Stimulated activated CD4-positive, alpha-beta T cell treated with anti-CD3 and anti-CD28 coated beads, Interleukin-1b, Interleukin-23, amount 100 ng/mL, for 48 hours (primary cell): ENCODE measurements around the gene CDC42BPA.
"Not testable (repeated sequence)": the region's sequence is repeated elsewhere in the genome, so short reads cannot be mapped to it uniquely, and the experiment has no call there.

ENCODE experiments used
- DNase-seq: peaks from one replicate; pipeline ENCODE4 v3.0.0-alpha.2; 2020

The CDC42BPA gene

DNA sequence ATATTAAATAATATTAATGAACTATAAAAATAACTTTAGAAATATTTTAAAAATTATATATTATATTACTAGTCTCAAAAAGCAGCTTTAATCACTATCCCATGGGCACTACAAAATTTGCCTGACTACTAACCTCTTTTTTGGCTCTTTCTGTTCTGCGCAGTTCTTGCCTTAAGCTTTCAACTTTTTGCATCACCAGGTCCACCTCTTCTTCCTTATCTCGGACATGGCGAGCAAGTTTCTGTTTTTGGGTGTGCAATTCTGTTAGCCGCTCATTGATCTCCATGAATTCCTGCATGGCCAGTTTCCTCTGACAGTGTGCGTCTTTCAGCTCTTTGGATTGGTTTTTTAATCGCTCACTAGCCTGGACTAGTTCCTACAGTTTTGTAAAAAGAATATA is 205.8 kb downstream of the CDC42BPA start:
- no peak for DNase-seq

DNA sequence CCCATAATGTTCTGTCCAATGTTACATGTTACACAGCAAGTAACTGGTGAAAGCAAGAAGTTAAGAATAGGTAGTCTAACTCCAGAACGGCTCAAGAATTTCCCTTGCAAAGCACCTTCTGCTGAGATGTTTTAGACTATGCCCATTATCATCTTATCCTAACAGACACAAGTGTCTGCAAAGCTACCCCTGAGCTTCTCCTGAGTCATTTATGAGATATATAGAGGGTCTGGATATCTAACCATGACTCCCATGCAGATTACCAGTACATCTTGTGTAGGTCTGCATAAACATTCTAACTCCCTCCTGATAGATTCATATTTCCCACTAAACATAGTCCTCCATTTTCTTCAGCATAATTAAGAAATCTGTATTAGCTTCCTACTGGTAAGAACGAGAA is 206.5 kb downstream of the CDC42BPA start:
- DNase-seq, result no peak

DNA sequence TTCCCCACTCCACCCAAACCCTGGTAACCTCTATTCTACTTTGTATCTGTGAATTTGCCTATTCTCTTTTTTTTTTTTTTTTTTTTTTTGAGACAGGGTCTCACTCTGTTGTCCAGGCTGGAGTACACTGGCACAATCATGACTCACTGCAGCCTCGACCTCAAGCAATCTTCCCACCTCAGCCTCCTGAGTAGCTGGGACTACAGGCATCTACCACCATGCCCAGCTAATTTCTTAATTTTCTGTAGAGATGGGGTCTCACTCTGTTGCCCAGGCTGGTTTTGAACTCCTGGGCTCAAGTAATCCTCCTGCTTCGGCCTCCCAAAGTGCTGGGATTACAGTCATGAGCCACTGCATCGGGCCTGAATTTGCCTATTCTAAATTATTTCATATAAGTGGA is 213.0 kb downstream of the CDC42BPA start:
- not testable (repeated sequence) for DNase-seq

DNA sequence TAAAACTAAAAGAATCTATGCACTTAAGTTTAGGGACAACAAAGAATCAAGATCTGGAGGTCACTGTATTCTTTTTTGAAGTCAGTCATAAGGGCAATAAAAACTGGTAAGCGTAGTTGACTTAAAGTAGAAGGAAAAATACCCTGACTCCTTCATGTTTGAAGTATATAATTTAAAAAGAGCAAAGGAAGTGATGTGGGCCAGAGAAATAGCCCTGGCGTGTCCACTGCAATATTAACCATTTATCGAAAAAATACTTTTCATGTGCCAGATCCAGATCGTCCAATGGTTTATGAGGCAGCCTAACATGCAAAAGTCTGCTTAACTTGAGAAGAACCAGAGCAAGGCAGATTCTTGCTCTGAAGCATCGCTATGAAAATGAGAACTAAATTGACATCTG is 216.2 kb downstream of the CDC42BPA start:
- DNase-seq, result no peak

DNA sequence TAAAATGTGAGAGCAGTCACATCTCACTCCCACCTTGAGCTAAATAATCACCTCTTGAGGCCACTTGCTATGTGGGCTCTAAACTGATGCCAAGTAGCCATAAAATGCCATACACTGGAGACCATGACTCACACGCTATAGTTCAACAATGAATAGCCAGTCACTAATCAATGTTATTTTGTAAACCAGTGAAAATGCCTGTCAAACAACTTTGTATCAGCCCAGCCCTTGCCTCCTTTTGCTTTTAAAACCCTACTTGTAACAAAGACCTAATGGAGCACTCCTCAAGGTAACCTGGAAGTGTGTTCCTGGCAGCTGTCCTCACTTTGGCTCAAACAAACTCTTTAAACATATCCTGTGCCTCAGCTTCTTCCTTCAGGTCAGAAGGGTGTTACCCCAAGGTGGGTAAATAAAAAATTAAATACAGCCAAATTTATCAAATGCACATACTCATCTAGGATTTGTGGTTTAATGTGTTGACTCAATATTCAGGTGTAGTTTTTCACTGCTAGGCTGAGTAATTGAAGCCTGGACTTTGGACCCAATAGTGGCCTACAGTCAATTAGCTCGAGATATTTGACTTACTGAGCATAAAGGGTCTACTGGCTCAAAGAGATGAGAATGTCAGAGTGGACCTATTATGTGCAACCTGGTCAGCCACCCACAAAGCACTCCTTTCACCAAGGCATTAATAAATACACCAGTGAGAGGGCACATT is 223.9 kb downstream of the CDC42BPA start:
- DNase-seq, result no peak

DNA sequence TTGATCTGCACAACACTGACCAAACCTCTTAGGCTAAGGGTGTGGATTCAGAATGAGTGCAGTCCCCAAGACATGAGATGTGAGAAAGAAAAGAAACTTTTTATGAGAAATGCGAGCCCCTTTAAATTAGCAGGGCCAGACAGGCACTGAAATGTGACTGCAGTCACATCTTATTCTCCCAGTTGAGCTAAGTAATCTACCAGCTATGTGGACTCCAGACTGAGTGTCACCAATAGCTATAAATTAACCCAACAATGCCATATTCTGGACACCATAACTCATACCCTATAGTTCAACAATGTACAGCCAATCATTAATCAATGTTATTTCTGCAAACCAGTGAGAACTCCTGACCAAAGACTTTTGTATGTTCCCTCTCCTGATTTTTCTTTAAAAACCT is 225.0 kb downstream of the CDC42BPA start:
- DNase-seq, result no peak

DNA sequence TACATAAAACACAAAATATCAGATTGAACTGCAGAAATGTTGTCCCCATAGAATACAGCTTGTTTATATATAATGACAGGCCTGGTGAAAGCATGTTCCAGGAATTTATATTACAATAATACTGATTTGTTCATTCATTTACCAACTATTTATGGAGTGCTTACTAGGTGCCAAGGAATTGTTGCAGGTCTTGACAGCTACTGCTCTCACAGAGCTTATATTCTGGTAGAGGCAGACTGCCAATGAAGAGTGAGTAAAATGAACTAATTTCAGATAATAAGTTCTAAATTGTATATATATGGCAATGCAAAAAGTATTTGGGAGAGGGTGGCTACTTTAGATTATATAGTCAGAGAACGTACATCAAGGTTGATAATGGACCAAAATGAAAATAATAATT is 226.2 kb downstream of the CDC42BPA start:
- DNase-seq, result no peak

DNA sequence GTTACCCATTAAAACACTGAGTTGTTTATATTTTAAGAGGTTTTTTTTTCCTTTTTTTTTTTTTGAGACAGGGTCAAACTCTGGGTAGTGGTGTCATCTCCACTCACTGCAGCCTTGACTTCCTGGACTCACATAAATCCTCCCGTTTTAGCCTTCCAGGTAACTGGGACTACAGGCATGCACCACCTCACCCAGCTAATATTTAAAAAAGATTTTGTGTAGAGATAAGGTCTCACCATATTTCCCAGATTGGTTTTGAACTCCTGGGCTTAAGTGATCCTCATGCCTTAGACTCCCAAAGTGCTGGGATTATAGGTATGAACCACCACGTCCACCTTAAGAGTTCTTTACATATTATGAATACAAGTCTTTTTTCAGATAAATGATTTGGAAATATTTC is 231.7 kb downstream of the CDC42BPA start:
- no peak for DNase-seq

DNA sequence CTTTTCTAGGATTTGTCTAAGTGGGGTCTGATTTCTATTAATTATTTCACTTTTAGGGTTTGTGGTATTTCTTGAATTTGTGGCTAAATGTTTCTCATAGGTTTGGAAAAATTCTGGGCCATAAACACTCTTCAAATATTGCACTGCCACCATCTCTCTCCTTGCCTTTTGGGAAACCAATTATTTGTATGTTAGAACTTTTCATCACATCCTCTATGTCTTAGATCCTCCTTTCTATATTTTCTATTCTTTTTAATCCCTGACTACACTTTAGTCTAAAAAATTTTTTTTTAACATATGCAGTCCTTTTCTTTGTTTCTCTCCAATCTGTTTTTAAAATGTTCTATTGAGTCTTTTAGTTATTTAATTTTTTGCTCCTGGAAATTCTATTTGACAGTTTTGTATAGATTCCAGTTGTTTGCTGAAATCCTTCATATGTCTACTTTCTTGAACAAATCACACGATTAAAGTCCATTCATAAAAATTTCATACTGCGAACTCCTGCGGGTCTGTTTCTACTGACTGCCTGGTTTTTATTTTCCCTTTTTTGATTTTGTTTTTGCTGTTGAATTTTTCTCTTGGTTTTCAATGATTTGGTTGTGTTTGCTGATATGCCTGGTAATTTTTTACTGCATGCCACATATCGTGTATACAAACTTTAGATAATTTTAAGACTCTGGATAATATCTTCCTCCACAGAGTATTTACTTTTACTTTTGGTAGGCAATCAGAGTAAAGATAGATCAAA is 235.1 kb downstream of the CDC42BPA start:
- DNase-seq, result no peak

DNA sequence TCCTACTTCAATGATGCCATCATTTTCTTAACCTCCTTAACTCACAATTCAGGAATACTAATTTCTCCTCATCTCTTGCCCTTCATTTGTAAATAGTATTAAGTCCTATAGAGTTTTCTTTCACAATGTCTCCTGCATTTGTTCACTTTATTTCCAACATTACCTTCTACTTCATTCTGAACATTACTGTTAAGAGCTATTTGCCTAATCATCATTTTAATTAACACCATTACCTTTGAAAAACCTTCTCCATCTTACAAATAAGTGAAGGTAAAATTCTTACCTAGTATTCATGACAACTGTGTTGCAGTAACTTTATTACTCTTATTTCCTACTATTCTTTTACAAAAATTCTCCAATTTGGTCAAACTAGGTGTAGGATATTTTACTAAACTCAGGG is 240.5 kb downstream of the CDC42BPA start:
- DNase-seq, result no peak

DNA sequence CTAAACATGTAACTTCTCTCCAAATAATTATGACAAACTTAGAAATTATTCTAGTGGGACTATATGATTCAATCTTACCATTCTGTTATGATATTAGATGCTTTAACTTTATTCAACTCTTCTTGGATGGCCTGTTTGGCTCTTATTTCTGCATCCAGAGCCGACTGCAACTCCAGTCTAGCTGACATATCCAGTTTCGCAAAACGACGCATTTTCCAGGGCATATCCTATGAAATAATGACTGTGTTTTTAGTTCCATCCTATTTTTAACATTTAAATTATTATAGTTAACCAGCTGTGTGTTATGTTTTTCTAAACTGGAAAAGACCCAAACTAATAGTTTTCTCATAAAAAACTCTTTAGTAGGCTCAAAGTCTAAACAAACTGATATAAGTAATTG is 244.5 kb downstream of the CDC42BPA start:
- no peak for DNase-seq

DNA sequence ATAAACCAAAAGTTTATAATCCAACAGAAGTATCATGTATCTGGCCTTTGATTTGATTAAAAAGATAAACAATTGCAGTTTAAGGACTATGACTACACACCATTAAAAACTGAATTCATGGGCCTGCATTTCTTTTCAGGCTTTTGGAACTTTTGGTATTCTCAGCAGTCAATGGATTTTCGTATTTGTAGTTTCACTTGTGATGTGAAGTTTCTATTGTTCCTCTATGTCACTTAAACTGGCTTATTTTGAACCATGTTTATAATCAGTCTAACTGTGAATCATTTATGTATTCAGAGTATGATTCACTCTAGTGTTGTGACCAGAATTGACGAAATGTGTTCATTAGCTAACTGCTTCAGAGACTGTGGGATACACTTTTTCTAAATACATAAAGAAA is 245.3 kb downstream of the CDC42BPA start:
- DNase-seq, result no peak

DNA sequence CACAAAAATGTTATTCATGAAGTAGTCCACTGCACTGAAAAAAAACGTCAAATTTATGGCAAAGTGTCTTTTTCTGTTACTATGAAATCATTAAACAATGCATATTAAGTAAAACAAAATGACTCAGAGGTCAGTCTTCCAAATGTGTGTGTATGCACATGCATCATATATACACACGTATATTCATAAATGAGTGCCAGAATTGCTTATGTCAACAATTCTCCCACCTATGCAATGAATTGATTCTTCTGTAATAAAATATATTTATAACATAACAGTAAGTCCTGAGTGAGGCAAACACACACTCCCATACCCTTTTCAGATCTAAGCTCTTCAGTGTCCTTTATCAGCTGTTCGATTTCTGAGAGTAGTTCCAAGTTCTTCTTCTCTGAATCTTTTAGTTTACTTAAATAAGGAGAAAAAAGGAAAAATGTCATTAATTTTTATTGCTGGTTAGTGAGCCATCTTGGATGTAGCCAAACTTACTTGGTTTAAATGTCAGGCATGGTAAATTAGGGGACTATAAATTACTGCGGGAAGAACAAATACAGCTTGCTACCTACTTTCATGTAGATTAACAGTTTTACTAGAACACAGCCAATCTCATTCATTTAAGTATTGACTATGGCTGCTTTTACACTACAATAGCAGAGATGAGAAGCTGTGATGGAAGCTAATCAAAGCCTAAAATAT is 246.3 kb downstream of the CDC42BPA start:
- DNase-seq, result no peak

DNA sequence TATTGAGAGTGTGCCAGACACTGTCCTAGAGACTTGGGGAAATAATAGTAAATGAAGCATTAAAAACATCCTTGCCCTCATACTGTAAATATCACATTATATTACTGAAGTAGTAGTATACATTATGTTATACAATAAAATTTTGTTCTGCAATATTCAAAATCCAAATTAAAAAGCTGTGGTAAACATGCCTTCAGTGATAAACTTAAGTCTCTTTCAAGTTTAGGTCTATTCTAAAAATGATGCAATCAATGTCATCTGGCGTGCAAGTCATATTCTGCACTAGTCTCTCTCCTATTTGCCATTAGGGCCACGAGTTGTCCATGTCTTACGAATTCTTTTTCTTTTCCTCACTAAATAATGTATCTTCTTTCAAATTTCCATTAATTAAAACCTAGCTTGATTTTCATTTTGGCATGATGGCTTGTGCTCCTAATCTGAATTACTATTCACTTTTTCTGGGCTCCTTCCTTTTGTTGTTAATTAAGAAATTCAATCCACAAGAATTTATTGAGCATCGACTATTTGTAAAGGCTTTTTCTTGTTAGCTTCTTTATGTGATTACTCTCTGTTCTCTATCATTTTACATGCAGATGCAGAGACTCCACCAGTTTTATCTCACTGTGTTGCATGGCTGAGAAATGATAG is 247.5 kb downstream of the CDC42BPA start:
- DNase-seq, result no peak

DNA sequence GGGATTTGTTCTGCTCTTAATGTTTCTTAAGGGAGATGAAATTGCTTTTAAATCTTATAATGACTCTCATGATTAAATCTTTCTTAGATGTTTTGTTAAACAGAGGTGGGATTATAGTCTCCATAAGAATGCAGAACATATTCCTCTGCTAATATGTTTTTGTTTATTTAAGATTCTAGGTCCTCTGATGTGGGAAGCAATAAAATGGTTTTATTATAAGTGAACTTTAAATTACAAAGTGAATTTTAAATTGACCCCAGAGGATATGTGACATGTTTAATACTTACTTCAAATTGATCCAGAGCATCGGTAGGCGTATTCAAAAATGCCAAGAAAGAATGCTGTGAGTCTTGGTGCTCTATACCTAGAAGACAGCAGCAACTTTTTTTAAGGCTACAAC is 248.8 kb downstream of the CDC42BPA start:
- DNase-seq, result no peak

DNA sequence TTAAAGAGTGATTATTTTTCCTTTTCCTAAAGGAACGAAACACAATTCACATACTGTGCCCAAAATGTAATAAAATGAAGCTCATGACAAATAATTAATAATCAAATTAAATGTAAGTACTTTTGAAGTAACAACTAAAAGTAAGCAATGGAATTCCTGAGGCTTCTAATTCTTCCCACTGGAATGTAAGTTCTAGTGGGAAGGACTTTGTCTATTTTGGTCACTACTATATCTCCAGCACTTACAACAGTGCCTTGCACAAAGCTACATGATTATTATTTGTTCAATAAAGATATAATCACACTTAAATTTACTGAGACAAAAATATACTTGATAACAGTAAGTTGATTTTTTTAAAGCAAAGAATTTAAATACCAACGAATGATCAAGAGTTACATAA is 249.4 kb downstream of the CDC42BPA start:
- DNase-seq, result no peak

DNA sequence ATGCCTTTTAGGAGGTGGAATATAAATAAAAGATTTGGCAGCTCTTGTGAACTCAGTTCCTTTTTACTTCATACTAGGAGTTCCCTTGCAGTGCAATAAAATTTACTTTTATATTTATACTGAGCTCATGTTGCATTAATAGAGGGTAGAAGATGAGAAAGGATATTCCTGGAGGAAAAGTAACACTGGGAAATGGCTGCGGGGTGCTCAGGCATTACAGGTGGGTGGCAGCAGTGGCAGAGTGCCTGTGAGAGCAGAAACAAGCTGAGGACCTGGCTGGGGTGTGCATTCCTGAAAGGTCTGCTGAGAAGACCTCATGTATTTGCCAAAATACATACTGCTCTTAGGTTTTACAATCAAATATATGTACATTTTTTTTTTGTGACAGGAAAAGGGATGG is 251.3 kb downstream of the CDC42BPA start:
- no peak for DNase-seq

DNA sequence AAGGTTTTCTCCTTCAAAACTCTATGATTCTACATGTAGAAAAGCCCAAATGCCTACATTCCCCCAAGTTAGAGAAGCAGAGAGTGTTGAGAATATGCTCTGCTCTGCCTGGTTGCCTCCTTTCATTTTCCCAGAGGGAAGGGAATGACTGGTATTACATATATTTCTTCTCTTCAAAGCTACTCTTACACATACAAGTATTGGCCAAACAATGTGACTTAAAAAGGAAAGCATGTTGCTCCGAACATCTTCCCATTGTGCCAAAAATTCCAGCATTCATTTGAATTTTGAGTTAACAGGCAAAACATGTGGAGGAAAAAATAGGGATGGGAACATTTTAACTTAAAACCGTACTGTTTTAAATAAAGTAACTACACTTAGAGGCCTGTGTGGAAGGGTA is 253.0 kb downstream of the CDC42BPA start:
- no peak for DNase-seq

DNA sequence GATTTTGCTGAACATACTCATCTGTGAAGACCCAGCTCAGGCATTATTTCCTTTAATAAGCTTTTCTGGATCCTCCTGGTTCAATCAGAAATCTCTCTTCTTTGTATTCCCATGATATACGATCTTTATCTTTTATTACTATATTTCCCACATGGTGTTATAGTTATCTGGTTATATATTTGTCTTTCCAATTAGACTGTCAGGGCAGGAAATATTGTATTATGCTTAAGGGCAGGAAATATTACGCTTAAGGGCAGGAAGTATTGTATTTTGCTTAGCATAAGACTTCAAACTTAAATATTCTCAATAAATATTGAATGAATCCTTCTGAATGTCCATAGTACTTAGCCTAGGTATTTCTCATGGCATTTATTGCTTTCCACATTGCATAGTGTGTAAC is 256.0 kb downstream of the CDC42BPA start:
- DNase-seq, result no peak

DNA sequence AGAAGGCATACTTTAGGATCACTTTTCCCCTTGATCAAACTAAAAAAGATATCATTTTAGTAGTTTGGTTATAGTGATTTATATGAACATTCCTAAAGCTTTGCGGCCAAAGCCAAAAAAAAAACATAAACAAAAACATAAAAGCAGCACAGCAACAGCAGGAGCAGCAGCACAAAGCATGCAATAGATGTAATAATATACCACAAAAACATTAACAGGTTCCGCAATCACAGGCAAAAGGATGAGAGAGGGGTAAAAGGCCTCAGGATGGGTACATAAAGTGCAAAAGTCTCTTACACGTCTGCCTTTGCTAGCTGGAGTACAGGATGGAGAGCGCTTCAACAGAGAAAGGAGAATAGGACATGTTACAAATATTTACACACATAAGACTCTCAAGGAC is 259.2 kb downstream of the CDC42BPA start:
- DNase-seq, result no peak

DNA sequence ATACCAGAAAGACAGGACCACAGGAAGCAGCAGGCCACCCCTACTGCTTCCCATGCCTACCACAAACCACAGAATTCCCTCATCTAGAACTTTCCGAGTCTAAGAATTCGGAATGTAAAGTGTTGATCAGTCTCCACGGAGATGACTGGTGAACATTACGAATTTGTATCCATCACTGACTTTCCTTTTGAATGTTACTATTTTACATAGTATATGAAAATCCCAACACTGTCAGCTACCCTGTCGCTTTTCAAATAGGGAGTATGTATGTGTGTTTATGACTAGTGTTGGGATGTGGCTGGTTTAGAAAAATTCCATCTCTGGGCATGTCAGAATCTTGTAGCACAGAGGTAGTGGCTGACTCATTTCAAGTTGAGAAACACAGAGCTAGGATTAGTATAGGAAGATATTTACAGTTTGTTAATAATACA is 260.0 kb downstream of the CDC42BPA start:
- DNase-seq, result no peak

DNA sequence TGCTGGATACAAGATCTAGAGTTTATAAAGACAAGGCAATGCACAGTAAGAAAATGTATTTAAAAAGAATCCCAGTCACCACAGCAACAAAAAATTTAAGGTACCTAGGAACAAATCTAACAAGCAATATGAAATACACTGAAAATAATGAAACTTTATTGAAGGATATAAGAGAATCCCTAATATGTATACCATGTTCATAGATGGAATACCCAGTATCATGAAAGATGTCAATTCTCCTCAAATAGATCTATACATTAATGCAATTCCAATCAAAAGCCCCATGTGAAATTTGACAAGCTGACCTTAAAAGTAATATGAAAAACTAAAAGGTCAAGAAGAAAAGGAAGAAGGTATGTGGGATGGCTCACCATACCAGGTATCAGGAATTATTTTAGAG is 269.0 kb downstream of the CDC42BPA start:
- DNase-seq, result no peak

DNA sequence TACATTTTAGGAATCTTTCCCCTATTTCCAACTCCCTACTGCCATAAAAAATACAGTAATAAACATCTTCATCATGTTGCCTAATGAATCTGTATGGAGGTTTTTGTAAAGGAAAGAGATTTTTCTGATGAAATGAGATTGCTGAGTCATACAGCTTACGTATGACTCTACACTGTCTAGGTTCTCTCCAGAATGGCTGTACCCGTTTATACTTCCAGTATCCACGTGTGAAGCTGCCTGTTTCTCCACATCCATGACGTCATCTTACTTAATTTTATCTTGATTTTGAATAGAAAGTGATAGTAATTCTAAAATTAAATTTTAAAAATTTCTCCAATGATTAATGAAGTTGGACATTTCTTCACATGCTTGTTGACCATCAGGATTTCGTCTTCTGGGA is 274.5 kb downstream of the CDC42BPA start:
- no peak for DNase-seq

DNA sequence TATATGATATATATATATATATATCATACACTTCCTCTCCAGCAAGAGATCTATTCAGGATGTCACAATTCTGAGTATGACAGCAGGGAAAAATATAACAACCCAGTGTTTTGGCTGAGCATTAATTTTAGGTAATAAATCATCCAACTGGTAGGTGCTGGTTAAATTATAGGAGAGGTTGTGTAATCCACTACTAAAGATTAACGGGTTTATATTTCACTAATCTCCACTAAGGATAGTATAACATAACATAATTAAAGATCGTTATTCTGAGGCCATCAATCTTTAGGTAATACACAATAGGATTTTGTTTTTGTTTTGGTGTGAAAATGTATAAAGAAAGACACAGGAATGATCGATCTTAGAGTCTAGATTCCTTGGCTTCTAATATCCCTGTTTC is 276.0 kb downstream of the CDC42BPA start:
- no peak for DNase-seq
